Neural progenitor cell (in vitro differentiated cells): Measurements from ENCODE around the gene MRPS22. TPM values are rescaled to one million over a fixed set of nuclear protein-coding genes. Genes with fewer than 3 reads are reported as not detected.

Experiments
- DNase-seq: peaks from one replicate; pipeline ENCODE4 v3.0.0-alpha.2; 2016; ENCODE audit warnings: low spot score
- H2AFZ ChIP-seq: fragments of 200-600 bp; sonication (generic); replicated peaks from 2 replicates; pipeline ENCODE4 v1.6.1; 2016; ENCODE audit warnings: antibody characterized with exemption
- H3F3A ChIP-seq: fragments of 200-600 bp; sonication (generic); 2 replicates; pipeline ENCODE4 v1.6.1; 2016; ENCODE audit warnings: antibody characterized with exemption, low read depth
- H3K27ac ChIP-seq: fragments of 200-600 bp; sonication (generic); 2 replicates; pipeline ENCODE4 v1.5.1; 2016; ENCODE audit warnings: mild to moderate bottlenecking
- H3K27me3 ChIP-seq: fragments of 200-600 bp; sonication (generic); 2 replicates; pipeline ENCODE4 v1.6.1; 2016; ENCODE audit warnings: mild to moderate bottlenecking, moderate library complexity
- H3K36me3 ChIP-seq: fragments of 200-600 bp; sonication (generic); 2 replicates; pipeline ENCODE4 v1.5.1; 2016
- H3K4me1 ChIP-seq: fragments of 200-600 bp; sonication (generic); 2 replicates; pipeline ENCODE4 v1.6.1; 2016; ENCODE audit warnings: mixed run types
- H3K4me2 ChIP-seq: fragments of 200-600 bp; sonication (generic); 2 replicates; pipeline ENCODE4 v1.6.1; 2016
- H3K4me3 ChIP-seq: fragments of 200-600 bp; sonication (generic); 2 replicates; pipeline ENCODE4 v1.5.1; 2016
- H3K79me2 ChIP-seq: fragments of 200-600 bp; sonication (generic); 2 replicates; pipeline ENCODE4 v1.6.1; 2016; ENCODE audit warnings: low read depth
- H3K9ac ChIP-seq: fragments of 200-600 bp; sonication (generic); 2 replicates; pipeline ENCODE4 v1.6.1; 2016
- H3K9me3 ChIP-seq: fragments of 200-600 bp; sonication (generic); 2 replicates; pipeline ENCODE4 v1.5.1; 2016; ENCODE audit warnings: low read depth
- H4K20me1 ChIP-seq: fragments of 200-600 bp; sonication (generic); 2 replicates; pipeline ENCODE4 v1.6.1; 2016; ENCODE audit warnings: low read depth
- H3K27ac Mint-ChIP-seq: 3 replicates; pipeline ENCODE4 v1.8.0; 2021; ENCODE audit warnings: mixed read lengths
- H3K27me3 Mint-ChIP-seq: 2 replicates; pipeline ENCODE4 v1.8.0; 2022; ENCODE audit warnings: low read depth, mild to moderate bottlenecking, inconsistent platforms, moderate library complexity, mixed read lengths; ENCODE audit not compliant: insufficient read depth
- H3K36me3 Mint-ChIP-seq: 3 replicates; pipeline ENCODE4 v1.8.0; 2021; ENCODE audit warnings: mixed read lengths
- H3K4me1 Mint-ChIP-seq: 3 replicates; pipeline ENCODE4 v1.8.0; 2021; ENCODE audit warnings: mixed read lengths
- H3K4me3 Mint-ChIP-seq: 3 replicates; pipeline ENCODE4 v1.8.0; 2021; ENCODE audit warnings: mild to moderate bottlenecking, moderate library complexity, mixed read lengths
- H3K9me3 Mint-ChIP-seq: 3 replicates; pipeline ENCODE4 v1.8.0; 2020; ENCODE audit warnings: mixed read lengths
- EZH2 ChIP-seq: fragments of 200-600 bp; sonication (generic); IDR thresholded peaks from 2 replicates; pipeline ENCODE4 v1.6.1; 2017; ENCODE audit warnings: antibody characterized with exemption, mild to moderate bottlenecking, moderate library complexity
- EZH2phosphoT487 ChIP-seq: fragments of 200-600 bp; sonication (generic); IDR thresholded peaks from 2 replicates; pipeline ENCODE4 v1.6.1; 2017; ENCODE audit warnings: antibody characterized with exemption
- total RNA-seq: library from RNA; depleted of rRNA; stranded (reverse); fragments of >200 nt; gene quantifications from 2 replicates; pipeline ENCODE4 v1.2.3, GENCODE V29; 2015; ENCODE audit warnings: low replicate concordance
- TF ChIP-seq, protein P1 (sequence below): fragments of 200-600 bp; sonication (generic); IDR thresholded peaks from 2 replicates; pipeline ENCODE4 v1.5.1; 2017; ENCODE audit warnings: antibody characterized with exemption, mild to moderate bottlenecking

The MRPS22 gene
- total RNA-seq, 1 donor from 2014 or later: 85.8 TPM

DNA sequence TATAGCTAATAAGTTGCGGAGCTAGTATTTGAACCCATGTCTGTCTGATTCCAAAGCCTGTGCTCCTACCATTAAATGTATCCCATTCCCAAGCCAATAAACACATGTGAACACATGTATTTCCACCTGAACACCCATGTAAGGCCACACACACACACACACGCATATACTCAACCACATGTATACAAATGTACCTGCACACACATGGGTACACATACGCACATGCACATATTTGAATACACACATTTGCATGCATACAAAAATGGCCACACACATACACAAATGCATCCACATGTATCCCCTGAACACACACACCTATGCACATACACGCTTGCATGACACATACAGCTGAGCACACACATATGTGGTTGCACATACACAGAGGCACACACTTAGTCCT is 5.4 kb upstream of the MRPS22 start:
- Histone ChIP-seq H3K4me1 (no peaks in the 10 kb centered on the region), H3K9ac (no peak overlapping the region), H3K36me3 (no peaks in the 10 kb centered on the region), H3K27ac (no peak overlapping the region), H3K27me3 (peaks cover 74% of the 10 kb centered on the region), H3K4me2 (no peak overlapping the region), H3K79me2 (no peaks in the 10 kb centered on the region), H2AFZ (no peak overlapping the region), H3F3A (no peaks in the 10 kb centered on the region), H3K4me3 (no peak overlapping the region), H4K20me1 (no peaks in the 10 kb centered on the region), H3K9me3 (no peaks in the 10 kb centered on the region)
- Mint-ChIP-seq H3K36me3 (no peaks in the 10 kb centered on the region), H3K27me3 (peaks cover 8% of the 10 kb centered on the region), H3K27ac (no peak overlapping the region), H3K4me1 (no peaks in the 10 kb centered on the region), H3K4me3 (no peak overlapping the region), H3K9me3 (no peaks in the 10 kb centered on the region)
- TF ChIP-seq EZH2: no peak
- TF ChIP-seq, protein P1, sequence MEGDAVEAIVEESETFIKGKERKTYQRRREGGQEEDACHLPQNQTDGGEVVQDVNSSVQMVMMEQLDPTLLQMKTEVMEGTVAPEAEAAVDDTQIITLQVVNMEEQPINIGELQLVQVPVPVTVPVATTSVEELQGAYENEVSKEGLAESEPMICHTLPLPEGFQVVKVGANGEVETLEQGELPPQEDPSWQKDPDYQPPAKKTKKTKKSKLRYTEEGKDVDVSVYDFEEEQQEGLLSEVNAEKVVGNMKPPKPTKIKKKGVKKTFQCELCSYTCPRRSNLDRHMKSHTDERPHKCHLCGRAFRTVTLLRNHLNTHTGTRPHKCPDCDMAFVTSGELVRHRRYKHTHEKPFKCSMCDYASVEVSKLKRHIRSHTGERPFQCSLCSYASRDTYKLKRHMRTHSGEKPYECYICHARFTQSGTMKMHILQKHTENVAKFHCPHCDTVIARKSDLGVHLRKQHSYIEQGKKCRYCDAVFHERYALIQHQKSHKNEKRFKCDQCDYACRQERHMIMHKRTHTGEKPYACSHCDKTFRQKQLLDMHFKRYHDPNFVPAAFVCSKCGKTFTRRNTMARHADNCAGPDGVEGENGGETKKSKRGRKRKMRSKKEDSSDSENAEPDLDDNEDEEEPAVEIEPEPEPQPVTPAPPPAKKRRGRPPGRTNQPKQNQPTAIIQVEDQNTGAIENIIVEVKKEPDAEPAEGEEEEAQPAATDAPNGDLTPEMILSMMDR: no peak
- no peak for TF ChIP-seq EZH2phosphoT487
- DNase-seq: no peak

DNA sequence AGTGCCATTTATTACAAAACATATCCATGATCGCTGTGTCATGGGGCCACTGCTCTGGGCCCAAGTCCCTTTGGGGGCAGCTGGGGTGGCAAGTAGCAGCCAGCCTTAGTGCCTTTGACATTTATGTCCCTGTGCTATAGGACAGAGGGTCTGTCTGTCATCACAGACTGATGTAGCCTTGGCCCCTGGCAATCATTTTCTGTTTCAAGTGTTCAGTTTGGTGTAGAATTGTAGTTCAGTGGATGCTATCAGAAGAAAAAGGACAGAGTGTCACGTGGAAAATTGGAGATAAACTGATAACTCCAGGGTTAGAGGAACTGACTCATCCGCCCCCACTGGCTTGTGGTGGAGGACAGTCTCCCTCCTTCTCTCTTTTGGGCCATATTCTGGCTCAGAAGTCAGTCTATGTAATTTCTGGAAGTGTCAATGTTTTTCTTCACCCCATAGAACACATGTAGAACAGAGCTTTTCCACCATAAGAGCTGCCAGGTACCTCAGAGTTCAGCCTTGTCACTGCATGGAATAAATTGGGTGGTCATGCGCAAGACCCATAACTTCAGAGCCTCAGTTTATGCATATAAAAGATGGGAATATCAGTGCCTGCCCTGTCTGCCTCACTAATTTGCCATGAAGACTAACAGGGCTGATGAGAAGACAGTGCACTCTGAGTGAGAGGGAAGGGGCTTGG is 4.5 kb upstream of the MRPS22 start:
- Histone ChIP-seq H4K20me1 (no peaks in the 10 kb centered on the region), H3K36me3 (no peaks in the 10 kb centered on the region), H3K79me2 (peaks cover 5% of the 10 kb centered on the region), H3K27ac (no peak overlapping the region), H3K9me3 (no peaks in the 10 kb centered on the region), H3K4me1 (no peaks in the 10 kb centered on the region), H3K4me3 (no peak overlapping the region), H3F3A (no peaks in the 10 kb centered on the region), H3K9ac (no peak overlapping the region), H2AFZ (no peak overlapping the region), H3K4me2 (no peak overlapping the region), H3K27me3 (peaks cover 66% of the 10 kb centered on the region)
- no peak overlapping the region for H3K4me3 Mint-ChIP-seq
- H3K9me3 Mint-ChIP-seq: no peaks in the 10 kb centered on the region
- H3K27me3 Mint-ChIP-seq: peaks cover 6% of the 10 kb centered on the region
- no peak overlapping the region for H3K27ac Mint-ChIP-seq
- no peaks in the 10 kb centered on the region for H3K4me1 Mint-ChIP-seq
- TF ChIP-seq EZH2: no peak
- no peak for TF ChIP-seq EZH2phosphoT487
- TF ChIP-seq, protein P1: no peak
- DNase-seq: no peak
- no peaks in the 10 kb centered on the region for H3K36me3 Mint-ChIP-seq

DNA sequence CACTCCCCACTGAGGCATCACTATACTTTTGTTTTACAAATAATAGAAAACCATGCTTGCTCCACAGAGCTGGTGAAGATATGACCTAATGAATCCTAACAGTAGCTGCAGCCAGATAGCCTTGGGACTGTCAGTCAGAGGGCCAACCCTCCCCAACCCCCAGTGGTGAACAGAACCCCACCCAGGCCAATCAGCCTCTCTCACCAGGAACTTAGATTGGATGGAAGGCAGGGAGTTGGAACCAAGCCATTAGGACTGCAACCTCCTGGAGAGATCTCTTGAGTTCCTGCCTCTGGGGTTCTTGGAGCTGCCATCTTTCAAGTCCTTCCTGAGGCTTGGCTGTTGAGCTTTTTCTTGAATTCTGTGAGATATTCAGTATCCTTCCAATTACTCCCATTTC is 3.0 kb upstream of the MRPS22 start:
- H3K79me2 ChIP-seq: peaks cover 20% of the 10 kb centered on the region
- Mint-ChIP-seq H3K36me3 (no peaks in the 10 kb centered on the region), H3K27ac (no peak overlapping the region), H3K4me1 (no peaks in the 10 kb centered on the region), H3K27me3 (peaks cover 6% of the 10 kb centered on the region), H3K4me3 (no peak overlapping the region), H3K9me3 (no peaks in the 10 kb centered on the region)
- peaks cover 66% of the 10 kb centered on the region for H3K27me3 ChIP-seq
- H3K9ac ChIP-seq: no peak overlapping the region
- no peak overlapping the region for H3K4me2 ChIP-seq
- no peak overlapping the region for H3K4me3 ChIP-seq
- H2AFZ ChIP-seq: no peak overlapping the region
- peaks cover 8% of the 10 kb centered on the region for H3K4me1 ChIP-seq
- TF ChIP-seq EZH2phosphoT487 (no peak), EZH2 (no peak)
- TF ChIP-seq, protein P1: no peak
- H3F3A ChIP-seq: no peaks in the 10 kb centered on the region
- H3K36me3 ChIP-seq: no peaks in the 10 kb centered on the region
- no peaks in the 10 kb centered on the region for H3K9me3 ChIP-seq
- H4K20me1 ChIP-seq: no peaks in the 10 kb centered on the region
- no peak overlapping the region for H3K27ac ChIP-seq
- DNase-seq: no peak
